K562 (cell line): Measurements from ENCODE around the gene ACKR3. TPM values are rescaled to one million over a fixed set of nuclear protein-coding genes. Genes with fewer than 3 reads are reported as not detected.

Experiments used
- ATAC-seq: fragments of 200-7000 bp; cut with Tn5 transposase; 3 replicates; pipeline ENCODE4 v1.9.1; 2020; ENCODE audit warnings: moderate library complexity
- BruUV-seq: library from RNA; stranded (reverse); fragments of 400-500 nt; replicated peaks from 2 replicates; lab custom pipeline; 2021; lab: Mats Ljungman, UMichigan
- CTCF ChIA-PET: fragments of 300-600 bp; formaldehyde crosslinking; extraction: SDS; loops from one replicate; lab custom pipeline; 2021; ENCODE audit warnings: low intra/inter-chr PET ratio; lab: Yijun Ruan, JAX
- POLR2A ChIA-PET: fragments of 300-600, 350-650 bp; sonication (Branson Sonifier 250); formaldehyde crosslinking; extraction: SDS; loops from one replicate; lab custom pipeline; 2021; ENCODE audit warnings: antibody characterized with exemption, inconsistent platforms; lab: Yijun Ruan, JAX
- DNase-seq, 4 experiments: peaks; one replicate each; pipeline versions ENCODE4 v3.0.0 to v3.0.0-alpha.2; 2011 to 2018; ENCODE audit warnings: low spot score in 3 of 4, mixed read lengths in 3 of 4; ENCODE audit errors: extremely low read depth in 1 of 4
- FAIRE-seq: peaks from 2 replicates; lab custom pipeline; 2011; peaks lifted over from hg19 to GRCh38; lab: Jason Lieb, UNC
- H2AFZ ChIP-seq: 2 replicates; pipeline ENCODE4 v1.6.0; 2011; ENCODE audit warnings: low read depth, low read length, control low read depth, inconsistent platforms
- H3K27ac ChIP-seq: fragments of 200-600 bp; 3 replicates; pipeline ENCODE4 v1.8.0; 2011; ENCODE audit warnings: low read depth, mild to moderate bottlenecking, control low read depth, inconsistent platforms, low read length, moderate library complexity, mixed read lengths; ENCODE audit errors: extremely low read depth
- H3K27me3 ChIP-seq, 2 experiments: fragments of 300-600 bp in 1 of 2; 2 replicates in 1 of 2; 3 replicates in 1 of 2; pipeline versions ENCODE4 v1.6.0 to v1.8.0; 2011; ENCODE audit warnings: inconsistent platforms in 2 of 2, low read length in 2 of 2, mild to moderate bottlenecking in 1 of 2, mixed read lengths in 1 of 2, moderate library complexity in 1 of 2; ENCODE audit not compliant: control insufficient read depth in 2 of 2, insufficient read depth in 2 of 2
- H3K36me3 ChIP-seq: fragments of 300-600 bp; 3 replicates; pipeline ENCODE4 v1.8.0; 2011; ENCODE audit warnings: mild to moderate bottlenecking, low read length, inconsistent platforms; ENCODE audit not compliant: control insufficient read depth, insufficient read depth
- H3K4me1 ChIP-seq, 2 experiments: fragments of 200-600 bp in 1 of 2; replicated peaks in 1 of 2; 2 replicates in 1 of 2; 3 replicates in 1 of 2; pipeline versions ENCODE4 v1.5.1 to v1.8.0; 2011; ENCODE audit warnings: inconsistent platforms in 2 of 2, low read length in 2 of 2, mild to moderate bottlenecking in 1 of 2, mixed read lengths in 1 of 2, moderate library complexity in 1 of 2; ENCODE audit not compliant: control insufficient read depth in 2 of 2, insufficient read depth in 2 of 2
- H3K4me2 ChIP-seq: 2 replicates; pipeline ENCODE4 v1.6.1; 2011; ENCODE audit warnings: low read length, control low read depth, inconsistent platforms, mixed read lengths; ENCODE audit not compliant: insufficient read depth
- H3K4me3 ChIP-seq: fragments of 200-600 bp; sonication (generic), shearing (Covaris generic); 2 replicates; pipeline ENCODE4 v1.5.1; 2016; ENCODE audit warnings: control low read depth, inconsistent platforms
- H3K79me2 ChIP-seq: fragments of 200-600 bp; 3 replicates; pipeline ENCODE4 v1.8.0; 2011; ENCODE audit warnings: low read length, inconsistent platforms; ENCODE audit not compliant: control insufficient read depth, insufficient read depth
- H3K9ac ChIP-seq, 2 experiments: 2 replicates each; pipeline versions ENCODE4 v1.6.0 to v1.6.1; 2011; ENCODE audit warnings: low read depth in 2 of 2, low read length in 2 of 2, control low read depth in 1 of 2, inconsistent platforms in 1 of 2, mild to moderate bottlenecking in 1 of 2, mixed read lengths in 1 of 2; ENCODE audit not compliant: insufficient read depth in 1 of 2
- H3K9me1 ChIP-seq: one replicate; pipeline ENCODE4 v1.6.0; 2011; ENCODE audit warnings: inconsistent platforms, mild to moderate bottlenecking, low read length, moderate library complexity; ENCODE audit not compliant: control insufficient read depth, insufficient read depth
- H3K9me3 ChIP-seq: replicated peaks from 2 replicates; pipeline ENCODE4 v1.5.1; 2011; ENCODE audit warnings: low read depth, low read length, inconsistent platforms; ENCODE audit not compliant: control insufficient read depth, insufficient read depth
- H4K20me1 ChIP-seq: replicated peaks from 2 replicates; pipeline ENCODE4 v1.6.1; 2011; ENCODE audit warnings: low read length, inconsistent platforms, mixed read lengths; ENCODE audit not compliant: control insufficient read depth, insufficient read depth
- MTF1 ChIP-seq: fragments of 250-450 bp; sonication (Bioruptor Pico); IDR thresholded peaks from 2 replicates; pipeline ENCODE4 v1.9.0; 2021; ENCODE audit warnings: moderate library complexity, mild to moderate bottlenecking, inconsistent platforms, borderline replicate concordance
- SMARCA5 ChIP-seq: fragments of 450-650 bp; IDR thresholded peaks from 2 replicates; pipeline ENCODE4 v1.6.1; 2016
- ZMIZ1 ChIP-seq, 2 experiments: fragments of 150-350 bp in 1 of 2; IDR thresholded peaks; 2 replicates each; pipeline ENCODE4 v1.6.1; 2012 to 2016; ENCODE audit warnings: low read depth in 2 of 2, low read length in 2 of 2, mild to moderate bottlenecking in 1 of 2, moderate library complexity in 1 of 2
- ZNF134 ChIP-seq: fragments of 250-450 bp; sonication (Bioruptor Pico); conservative IDR thresholded peaks from 2 replicates; pipeline ENCODE4 v1.4.0; 2020
- ZNF280B ChIP-seq: fragments of 250-450 bp; sonication (Bioruptor Pico); IDR thresholded peaks from 2 replicates; pipeline ENCODE4 v1.5.1; 2021; ENCODE audit warnings: mild to moderate bottlenecking
- WGBS: fragments of 100-300 bp; shearing (Covaris generic); methylation state at CpG from one replicate; pipeline ENCODE4 v1.1.6; 2016; ENCODE audit warnings: low coverage, mixed read lengths; ENCODE audit not compliant: insufficient coverage; ENCODE audit errors: missing lambda C conversion rate; 5-methylcytosine and 5-hydroxymethylcytosine counted together
- in situ Hi-C: fragments of 300-500 bp; cut with MboI; formaldehyde crosslinking; loops from 4 replicates; pipeline ENCODE4 v1.15.0; 2018; ENCODE audit warnings: inconsistent platforms, mixed read lengths
- intact Hi-C: fragments of 100-400 bp; cut with micrococcal nuclease; formaldehyde crosslinking; loops from 2 replicates; pipeline ENCODE4 v1.14.2; 2022
- polyA plus RNA-seq, 8 experiments: library from polyadenylated mRNA; depleted of rRNA in 4 of 8; stranded (reverse) in 5 of 8; unstranded in 3 of 8; fragments of >200 nt; fragmentation: Nextera tagmentation in 2 of 8; fragmentation: Illumina TruSeq in 1 of 8; extraction: Ambion mirVana in 2 of 8; extraction: Trizol in 1 of 8; gene quantifications; 2 replicates each; pipeline versions ENCODE4 v1.2.1 to v1.2.3, GENCODE V29; 2011 to 2014; ENCODE audit warnings: inconsistent platforms in 1 of 8, missing spikeins in 1 of 8
- total RNA-seq, 7 experiments: library from RNA; depleted of rRNA in 6 of 7; stranded (reverse); fragments of >200 nt in 6 of 7; fragmentation: Illumina TruSeq in 2 of 7; extraction: Trizol in 2 of 7; gene quantifications; 2 replicates each; pipeline versions ENCODE4 v1.2.1 to v1.2.3, GENCODE V29; 2011 to 2021; ENCODE audit warnings: low replicate concordance in 1 of 7
- TF ChIP-seq, protein P1 (sequence below): fragments of 150-350 bp; conservative IDR thresholded peaks from 2 replicates; pipeline ENCODE4 v1.6.1; 2014; ENCODE audit warnings: low read length
- TF ChIP-seq, protein P2 (sequence below): fragments of 450-650 bp; IDR thresholded peaks from 2 replicates; pipeline ENCODE4 v1.6.1; 2016; ENCODE audit warnings: antibody characterized with exemption
- TF ChIP-seq, protein P3 (sequence below): IDR thresholded peaks from 2 replicates; pipeline ENCODE4 v1.6.1; 2016; ENCODE audit warnings: missing genetic modification characterization, missing compliant biosample characterization

The ACKR3 gene
- total and polyA plus RNA-seq, 9 of the 15 experiments (the other 6 are each of a cell fraction or from before 2014, with no cell fraction given) = 0.07 TPM; not detected in 8

GRCh38 chr2:236619910-236620612 is 50.4 kb downstream of the ACKR3 start:
- Histone ChIP-seq H3K9me3 (no peaks in the 10 kb centered on the region), H3K9me1 (no peaks in the 10 kb centered on the region), H3K9ac (no peak overlapping the region), H3K27me3 (peaks cover 5 to 32% of the 10 kb centered on the region in 2 experiments; a peak in 3 of 5 replicates), H3K79me2 (no peaks in the 10 kb centered on the region), H3K36me3 (no peaks in the 10 kb centered on the region), H3K4me1 (no peaks in the 10 kb centered on the region), H2AFZ (no peak overlapping the region), H3K4me2 (no peak overlapping the region), H4K20me1 (no peaks in the 10 kb centered on the region), H3K4me3 (no peak overlapping the region), H3K27ac (no peak overlapping the region)
- intact Hi-C loops = no loop called here
- ATAC-seq (no peak), DNase-seq (no peak), FAIRE-seq (no peak)
- BruUV-seq = no TSS peak
- 3% methylated on average over 5 of the region's 5 CpGs for WGBS
- in situ Hi-C loops = no loop called here
- ChIA-PET CTCF (no interaction called here), POLR2A (no interaction called here)
- TF ChIP-seq, protein P1, sequence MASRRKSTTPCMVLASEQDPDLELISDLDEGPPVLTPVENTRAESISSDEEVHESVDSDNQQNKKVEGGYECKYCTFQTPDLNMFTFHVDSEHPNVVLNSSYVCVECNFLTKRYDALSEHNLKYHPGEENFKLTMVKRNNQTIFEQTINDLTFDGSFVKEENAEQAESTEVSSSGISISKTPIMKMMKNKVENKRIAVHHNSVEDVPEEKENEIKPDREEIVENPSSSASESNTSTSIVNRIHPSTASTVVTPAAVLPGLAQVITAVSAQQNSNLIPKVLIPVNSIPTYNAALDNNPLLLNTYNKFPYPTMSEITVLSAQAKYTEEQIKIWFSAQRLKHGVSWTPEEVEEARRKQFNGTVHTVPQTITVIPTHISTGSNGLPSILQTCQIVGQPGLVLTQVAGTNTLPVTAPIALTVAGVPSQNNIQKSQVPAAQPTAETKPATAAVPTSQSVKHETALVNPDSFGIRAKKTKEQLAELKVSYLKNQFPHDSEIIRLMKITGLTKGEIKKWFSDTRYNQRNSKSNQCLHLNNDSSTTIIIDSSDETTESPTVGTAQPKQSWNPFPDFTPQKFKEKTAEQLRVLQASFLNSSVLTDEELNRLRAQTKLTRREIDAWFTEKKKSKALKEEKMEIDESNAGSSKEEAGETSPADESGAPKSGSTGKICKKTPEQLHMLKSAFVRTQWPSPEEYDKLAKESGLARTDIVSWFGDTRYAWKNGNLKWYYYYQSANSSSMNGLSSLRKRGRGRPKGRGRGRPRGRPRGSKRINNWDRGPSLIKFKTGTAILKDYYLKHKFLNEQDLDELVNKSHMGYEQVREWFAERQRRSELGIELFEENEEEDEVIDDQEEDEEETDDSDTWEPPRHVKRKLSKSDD = no peak
- TF ChIP-seq, protein P2, sequence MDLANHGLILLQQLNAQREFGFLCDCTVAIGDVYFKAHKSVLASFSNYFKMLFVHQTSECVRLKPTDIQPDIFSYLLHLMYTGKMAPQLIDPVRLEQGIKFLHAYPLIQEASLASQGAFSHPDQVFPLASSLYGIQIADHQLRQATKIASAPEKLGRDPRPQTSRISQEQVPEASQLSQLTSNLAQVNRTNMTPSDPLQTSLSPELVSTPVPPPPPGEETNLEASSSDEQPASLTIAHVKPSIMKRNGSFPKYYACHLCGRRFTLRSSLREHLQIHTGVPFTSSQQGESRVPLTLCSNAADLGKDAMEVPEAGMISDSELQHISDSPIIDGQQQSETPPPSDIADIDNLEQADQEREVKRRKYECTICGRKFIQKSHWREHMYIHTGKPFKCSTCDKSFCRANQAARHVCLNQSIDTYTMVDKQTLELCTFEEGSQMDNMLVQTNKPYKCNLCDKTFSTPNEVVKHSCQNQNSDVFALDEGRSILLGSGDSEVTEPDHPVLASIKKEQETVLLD = no peak
- TF ChIP-seq ZNF134 (CRISPR knock-in tag) (no peak), SMARCA5 (no peak), MTF1 (CRISPR knock-in tag) (no peak), ZMIZ1 (IDR thresholded peaks at IDR 0.05; ENCODE audit: low read depth in 2 of 2, low read length in 2 of 2) (no peak), ZNF280B (CRISPR knock-in tag) (no peak)
- TF ChIP-seq, protein P3, sequence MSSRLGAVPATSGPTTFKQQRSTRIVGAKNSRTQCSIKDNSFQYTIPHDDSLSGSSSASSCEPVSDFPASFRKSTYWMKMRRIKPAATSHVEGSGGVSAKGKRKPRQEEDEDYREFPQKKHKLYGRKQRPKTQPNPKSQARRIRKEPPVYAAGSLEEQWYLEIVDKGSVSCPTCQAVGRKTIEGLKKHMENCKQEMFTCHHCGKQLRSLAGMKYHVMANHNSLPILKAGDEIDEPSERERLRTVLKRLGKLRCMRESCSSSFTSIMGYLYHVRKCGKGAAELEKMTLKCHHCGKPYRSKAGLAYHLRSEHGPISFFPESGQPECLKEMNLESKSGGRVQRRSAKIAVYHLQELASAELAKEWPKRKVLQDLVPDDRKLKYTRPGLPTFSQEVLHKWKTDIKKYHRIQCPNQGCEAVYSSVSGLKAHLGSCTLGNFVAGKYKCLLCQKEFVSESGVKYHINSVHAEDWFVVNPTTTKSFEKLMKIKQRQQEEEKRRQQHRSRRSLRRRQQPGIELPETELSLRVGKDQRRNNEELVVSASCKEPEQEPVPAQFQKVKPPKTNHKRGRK (tag) = no peak
